ENCODE results near the gene TC2N. TPM values are rescaled to one million over a fixed set of nuclear protein-coding genes. Genes with fewer than 3 reads are reported as not detected.

Gene TC2N
- total and polyA plus RNA-seq, 2 experiments from 2014 or later, result 10.0 to 35.0 TPM

DNA sequence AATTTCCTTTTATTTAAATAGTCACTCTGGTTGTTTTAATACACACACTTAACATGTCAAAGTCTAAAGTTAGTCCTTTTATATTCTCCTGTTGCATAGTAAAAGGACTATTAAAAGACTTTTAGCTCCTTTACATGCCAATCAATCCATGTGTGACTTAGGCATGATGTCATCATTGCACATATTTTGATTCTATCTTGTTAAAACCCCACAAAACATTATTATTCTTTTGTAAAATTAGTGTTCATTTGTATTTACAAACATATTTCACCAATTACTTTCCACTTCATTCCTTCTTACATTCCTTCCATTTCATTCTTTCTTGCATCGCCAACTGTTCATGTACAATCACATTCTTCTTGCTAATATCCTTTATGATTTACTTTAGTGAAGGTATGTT, 39.6 kb downstream of the TC2N start:
- Mint-ChIP-seq H3K4me1 (peaks cover 33% of the 10 kb centered on the region), H3K9me3 (peaks cover 9% of the 10 kb centered on the region), H3K36me3 (ENCODE audit: low read depth) (peaks cover 10% of the 10 kb centered on the region), H3K27me3 (ENCODE audit: insufficient read depth, low read depth, poor library complexity) (no peaks in the 10 kb centered on the region), H3K27ac (no peak overlapping the region), H3K4me3 (no peak overlapping the region)
- TF ChIP-seq, protein P1, sequence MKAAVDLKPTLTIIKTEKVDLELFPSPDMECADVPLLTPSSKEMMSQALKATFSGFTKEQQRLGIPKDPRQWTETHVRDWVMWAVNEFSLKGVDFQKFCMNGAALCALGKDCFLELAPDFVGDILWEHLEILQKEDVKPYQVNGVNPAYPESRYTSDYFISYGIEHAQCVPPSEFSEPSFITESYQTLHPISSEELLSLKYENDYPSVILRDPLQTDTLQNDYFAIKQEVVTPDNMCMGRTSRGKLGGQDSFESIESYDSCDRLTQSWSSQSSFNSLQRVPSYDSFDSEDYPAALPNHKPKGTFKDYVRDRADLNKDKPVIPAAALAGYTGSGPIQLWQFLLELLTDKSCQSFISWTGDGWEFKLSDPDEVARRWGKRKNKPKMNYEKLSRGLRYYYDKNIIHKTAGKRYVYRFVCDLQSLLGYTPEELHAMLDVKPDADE (IDR thresholded peaks at IDR 0.05), result no peak
- no peak for TF ChIP-seq ZNF331 (CRISPR knock-in tag; IDR thresholded peaks at IDR 0.05; ENCODE audit: low read depth)
- TF ChIP-seq, protein P2, sequence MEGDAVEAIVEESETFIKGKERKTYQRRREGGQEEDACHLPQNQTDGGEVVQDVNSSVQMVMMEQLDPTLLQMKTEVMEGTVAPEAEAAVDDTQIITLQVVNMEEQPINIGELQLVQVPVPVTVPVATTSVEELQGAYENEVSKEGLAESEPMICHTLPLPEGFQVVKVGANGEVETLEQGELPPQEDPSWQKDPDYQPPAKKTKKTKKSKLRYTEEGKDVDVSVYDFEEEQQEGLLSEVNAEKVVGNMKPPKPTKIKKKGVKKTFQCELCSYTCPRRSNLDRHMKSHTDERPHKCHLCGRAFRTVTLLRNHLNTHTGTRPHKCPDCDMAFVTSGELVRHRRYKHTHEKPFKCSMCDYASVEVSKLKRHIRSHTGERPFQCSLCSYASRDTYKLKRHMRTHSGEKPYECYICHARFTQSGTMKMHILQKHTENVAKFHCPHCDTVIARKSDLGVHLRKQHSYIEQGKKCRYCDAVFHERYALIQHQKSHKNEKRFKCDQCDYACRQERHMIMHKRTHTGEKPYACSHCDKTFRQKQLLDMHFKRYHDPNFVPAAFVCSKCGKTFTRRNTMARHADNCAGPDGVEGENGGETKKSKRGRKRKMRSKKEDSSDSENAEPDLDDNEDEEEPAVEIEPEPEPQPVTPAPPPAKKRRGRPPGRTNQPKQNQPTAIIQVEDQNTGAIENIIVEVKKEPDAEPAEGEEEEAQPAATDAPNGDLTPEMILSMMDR (conservative IDR thresholded peaks at IDR 0.05; ENCODE audit: low read depth in 2 of 2), result no peak
- no peak for TF ChIP-seq JUNB (IDR thresholded peaks at IDR 0.05; ENCODE audit: unreplicated experiment)
- TF ChIP-seq ZNF114 (CRISPR knock-in tag; IDR thresholded peaks at IDR 0.05), result no peak
- TF ChIP-seq EZH2 (IDR thresholded peaks at IDR 0.05; ENCODE audit: low read depth, unreplicated experiment), result no peak
- TF ChIP-seq NANOG (IDR thresholded peaks at IDR 0.05; ENCODE audit: borderline replicate concordance), result no peak
- TF ChIP-seq POLR2AphosphoS5 (IDR thresholded peaks at IDR 0.05; ENCODE audit: low read depth), result no peak
- TF ChIP-seq, protein P3, sequence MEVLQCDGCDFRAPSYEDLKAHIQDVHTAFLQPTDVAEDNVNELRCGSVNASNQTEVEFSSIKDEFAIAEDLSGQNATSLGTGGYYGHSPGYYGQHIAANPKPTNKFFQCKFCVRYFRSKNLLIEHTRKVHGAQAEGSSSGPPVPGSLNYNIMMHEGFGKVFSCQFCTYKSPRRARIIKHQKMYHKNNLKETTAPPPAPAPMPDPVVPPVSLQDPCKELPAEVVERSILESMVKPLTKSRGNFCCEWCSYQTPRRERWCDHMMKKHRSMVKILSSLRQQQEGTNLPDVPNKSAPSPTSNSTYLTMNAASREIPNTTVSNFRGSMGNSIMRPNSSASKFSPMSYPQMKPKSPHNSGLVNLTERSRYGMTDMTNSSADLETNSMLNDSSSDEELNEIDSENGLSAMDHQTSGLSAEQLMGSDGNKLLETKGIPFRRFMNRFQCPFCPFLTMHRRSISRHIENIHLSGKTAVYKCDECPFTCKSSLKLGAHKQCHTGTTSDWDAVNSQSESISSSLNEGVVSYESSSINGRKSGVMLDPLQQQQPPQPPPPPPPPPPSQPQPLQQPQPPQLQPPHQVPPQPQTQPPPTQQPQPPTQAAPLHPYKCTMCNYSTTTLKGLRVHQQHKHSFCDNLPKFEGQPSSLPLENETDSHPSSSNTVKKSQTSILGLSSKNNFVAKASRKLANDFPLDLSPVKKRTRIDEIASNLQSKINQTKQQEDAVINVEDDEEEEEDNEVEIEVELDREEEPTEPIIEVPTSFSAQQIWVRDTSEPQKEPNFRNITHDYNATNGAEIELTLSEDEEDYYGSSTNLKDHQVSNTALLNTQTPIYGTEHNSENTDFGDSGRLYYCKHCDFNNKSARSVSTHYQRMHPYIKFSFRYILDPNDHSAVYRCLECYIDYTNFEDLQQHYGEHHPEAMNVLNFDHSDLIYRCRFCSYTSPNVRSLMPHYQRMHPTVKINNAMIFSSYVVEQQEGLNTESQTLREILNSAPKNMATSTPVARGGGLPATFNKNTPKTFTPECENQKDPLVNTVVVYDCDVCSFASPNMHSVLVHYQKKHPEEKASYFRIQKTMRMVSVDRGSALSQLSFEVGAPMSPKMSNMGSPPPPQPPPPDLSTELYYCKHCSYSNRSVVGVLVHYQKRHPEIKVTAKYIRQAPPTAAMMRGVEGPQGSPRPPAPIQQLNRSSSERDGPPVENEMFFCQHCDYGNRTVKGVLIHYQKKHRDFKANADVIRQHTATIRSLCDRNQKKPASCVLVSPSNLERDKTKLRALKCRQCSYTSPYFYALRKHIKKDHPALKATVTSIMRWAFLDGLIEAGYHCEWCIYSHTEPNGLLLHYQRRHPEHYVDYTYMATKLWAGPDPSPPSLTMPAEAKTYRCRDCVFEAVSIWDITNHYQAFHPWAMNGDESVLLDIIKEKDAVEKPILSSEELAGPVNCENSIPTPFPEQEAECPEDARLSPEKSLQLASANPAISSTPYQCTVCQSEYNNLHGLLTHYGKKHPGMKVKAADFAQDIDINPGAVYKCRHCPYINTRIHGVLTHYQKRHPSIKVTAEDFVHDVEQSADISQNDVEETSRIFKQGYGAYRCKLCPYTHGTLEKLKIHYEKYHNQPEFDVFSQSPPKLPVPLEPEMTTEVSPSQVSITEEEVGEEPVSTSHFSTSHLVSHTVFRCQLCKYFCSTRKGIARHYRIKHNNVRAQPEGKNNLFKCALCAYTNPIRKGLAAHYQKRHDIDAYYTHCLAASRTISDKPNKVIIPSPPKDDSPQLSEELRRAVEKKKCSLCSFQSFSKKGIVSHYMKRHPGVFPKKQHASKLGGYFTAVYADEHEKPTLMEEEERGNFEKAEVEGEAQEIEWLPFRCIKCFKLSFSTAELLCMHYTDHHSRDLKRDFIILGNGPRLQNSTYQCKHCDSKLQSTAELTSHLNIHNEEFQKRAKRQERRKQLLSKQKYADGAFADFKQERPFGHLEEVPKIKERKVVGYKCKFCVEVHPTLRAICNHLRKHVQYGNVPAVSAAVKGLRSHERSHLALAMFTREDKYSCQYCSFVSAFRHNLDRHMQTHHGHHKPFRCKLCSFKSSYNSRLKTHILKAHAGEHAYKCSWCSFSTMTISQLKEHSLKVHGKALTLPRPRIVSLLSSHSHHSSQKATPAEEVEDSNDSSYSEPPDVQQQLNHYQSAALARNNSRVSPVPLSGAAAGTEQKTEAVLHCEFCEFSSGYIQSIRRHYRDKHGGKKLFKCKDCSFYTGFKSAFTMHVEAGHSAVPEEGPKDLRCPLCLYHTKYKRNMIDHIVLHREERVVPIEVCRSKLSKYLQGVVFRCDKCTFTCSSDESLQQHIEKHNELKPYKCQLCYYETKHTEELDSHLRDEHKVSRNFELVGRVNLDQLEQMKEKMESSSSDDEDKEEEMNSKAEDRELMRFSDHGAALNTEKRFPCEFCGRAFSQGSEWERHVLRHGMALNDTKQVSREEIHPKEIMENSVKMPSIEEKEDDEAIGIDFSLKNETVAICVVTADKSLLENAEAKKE (CRISPR knock-in tag; IDR thresholded peaks at IDR 0.05), result no peak
- TF ChIP-seq CREB1 (CRISPR knock-in tag; IDR thresholded peaks at IDR 0.05; ENCODE audit: low read depth), result no peak
- no peak for TF ChIP-seq STAT1 (IDR thresholded peaks at IDR 0.05; ENCODE audit: unreplicated experiment)
- TF ChIP-seq, protein P4, sequence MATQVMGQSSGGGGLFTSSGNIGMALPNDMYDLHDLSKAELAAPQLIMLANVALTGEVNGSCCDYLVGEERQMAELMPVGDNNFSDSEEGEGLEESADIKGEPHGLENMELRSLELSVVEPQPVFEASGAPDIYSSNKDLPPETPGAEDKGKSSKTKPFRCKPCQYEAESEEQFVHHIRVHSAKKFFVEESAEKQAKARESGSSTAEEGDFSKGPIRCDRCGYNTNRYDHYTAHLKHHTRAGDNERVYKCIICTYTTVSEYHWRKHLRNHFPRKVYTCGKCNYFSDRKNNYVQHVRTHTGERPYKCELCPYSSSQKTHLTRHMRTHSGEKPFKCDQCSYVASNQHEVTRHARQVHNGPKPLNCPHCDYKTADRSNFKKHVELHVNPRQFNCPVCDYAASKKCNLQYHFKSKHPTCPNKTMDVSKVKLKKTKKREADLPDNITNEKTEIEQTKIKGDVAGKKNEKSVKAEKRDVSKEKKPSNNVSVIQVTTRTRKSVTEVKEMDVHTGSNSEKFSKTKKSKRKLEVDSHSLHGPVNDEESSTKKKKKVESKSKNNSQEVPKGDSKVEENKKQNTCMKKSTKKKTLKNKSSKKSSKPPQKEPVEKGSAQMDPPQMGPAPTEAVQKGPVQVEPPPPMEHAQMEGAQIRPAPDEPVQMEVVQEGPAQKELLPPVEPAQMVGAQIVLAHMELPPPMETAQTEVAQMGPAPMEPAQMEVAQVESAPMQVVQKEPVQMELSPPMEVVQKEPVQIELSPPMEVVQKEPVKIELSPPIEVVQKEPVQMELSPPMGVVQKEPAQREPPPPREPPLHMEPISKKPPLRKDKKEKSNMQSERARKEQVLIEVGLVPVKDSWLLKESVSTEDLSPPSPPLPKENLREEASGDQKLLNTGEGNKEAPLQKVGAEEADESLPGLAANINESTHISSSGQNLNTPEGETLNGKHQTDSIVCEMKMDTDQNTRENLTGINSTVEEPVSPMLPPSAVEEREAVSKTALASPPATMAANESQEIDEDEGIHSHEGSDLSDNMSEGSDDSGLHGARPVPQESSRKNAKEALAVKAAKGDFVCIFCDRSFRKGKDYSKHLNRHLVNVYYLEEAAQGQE (IDR thresholded peaks at IDR 0.05; ENCODE audit: unreplicated experiment), result no peak
- TF ChIP-seq EZH2phosphoT487 (IDR thresholded peaks at IDR 0.05; ENCODE audit: unreplicated experiment), result no peak
- no peak overlapping the region for H3K27ac ChIP-seq (ENCODE audit: low read depth)
- H2AFZ ChIP-seq, result no peak overlapping the region
- H4K20me1 ChIP-seq (replicated peaks; ENCODE audit: insufficient read depth), result no peaks in the 10 kb centered on the region
- H3K9me2 ChIP-seq (ENCODE audit: insufficient read depth), result no peaks in the 10 kb centered on the region
- no peak for DNase-seq (ENCODE audit: low spot score)
- no peaks in the 10 kb centered on the region for H3K36me3 ChIP-seq (ENCODE audit: insufficient read depth)
- no peak for ATAC-seq
- peaks cover 80% of the 10 kb centered on the region for H3K79me2 ChIP-seq (replicated peaks; ENCODE audit: insufficient read depth)
- H3K4me1 ChIP-seq (ENCODE audit: insufficient read depth), result peaks cover 35% of the 10 kb centered on the region
- H3K4me2 ChIP-seq, result no peak overlapping the region
- H3K4me3 ChIP-seq, result no peak overlapping the region
- H3F3A ChIP-seq (replicated peaks; ENCODE audit: low read depth), result no peaks in the 10 kb centered on the region
- H3K27me3 ChIP-seq (ENCODE audit: insufficient read depth), result no peaks in the 10 kb centered on the region

Measured in GM23338 (cell line).